Keratinocyte (primary cell): ENCODE results near the gene FTO. TPM values are rescaled to one million over a fixed set of nuclear protein-coding genes. Genes with fewer than 3 reads are reported as not detected.

Experiments used
- DNase-seq: peaks from one replicate; pipeline ENCODE4 v3.0.0-alpha.2; 2011; ENCODE audit warnings: low read depth, missing footprints, low spot score
- FAIRE-seq: peaks from 2 replicates; lab custom pipeline; 2011; peaks lifted over from hg19 to GRCh38; lab: Jason Lieb, UNC
- H2AFZ ChIP-seq: 2 replicates; pipeline ENCODE4 v1.6.0; 2012; ENCODE audit warnings: low read length, control low read depth, inconsistent platforms; ENCODE audit not compliant: control insufficient read depth
- H3K27ac ChIP-seq: 2 replicates; pipeline ENCODE4 v1.5.1; 2011; ENCODE audit warnings: low read length; ENCODE audit not compliant: control insufficient read depth, insufficient read depth
- H3K27me3 ChIP-seq: 3 replicates; pipeline ENCODE4 v1.6.0; 2011; ENCODE audit warnings: low read length; ENCODE audit not compliant: control insufficient read depth, insufficient read depth; ENCODE audit errors: extremely low read depth
- H3K36me3 ChIP-seq, 2 experiments: 2 replicates in 1 of 2; 3 replicates in 1 of 2; pipeline ENCODE4 v1.5.1; 2011; ENCODE audit warnings: low read length in 2 of 2, mild to moderate bottlenecking in 1 of 2; ENCODE audit not compliant: control insufficient read depth in 2 of 2, insufficient read depth in 2 of 2; ENCODE audit errors: extremely low read depth in 1 of 2
- H3K4me1 ChIP-seq: 3 replicates; pipeline ENCODE4 v1.5.1; 2011; ENCODE audit warnings: low read length; ENCODE audit not compliant: control insufficient read depth, insufficient read depth; ENCODE audit errors: extremely low read depth
- H3K4me2 ChIP-seq: 3 replicates; pipeline ENCODE4 v1.6.0; 2011; ENCODE audit warnings: low read depth, low read length; ENCODE audit not compliant: control insufficient read depth, insufficient read depth; ENCODE audit errors: extremely low read depth
- H3K4me3 ChIP-seq, 3 experiments: fragments of 200-600 bp in 1 of 3; sonication (generic) in 1 of 3; 2 replicates in 2 of 3; 3 replicates in 1 of 3; pipeline ENCODE4 v1.5.1; 2011 to 2016; ENCODE audit warnings: low read length in 3 of 3, mild to moderate bottlenecking in 3 of 3, control low read depth in 2 of 3, inconsistent platforms in 1 of 3, low read depth in 1 of 3, mixed read lengths in 1 of 3, mixed run types in 1 of 3, moderate library complexity in 1 of 3; ENCODE audit not compliant: control insufficient read depth in 2 of 3, insufficient read depth in 2 of 3; ENCODE audit errors: extremely low read depth in 1 of 3
- H3K79me2 ChIP-seq: 2 replicates; pipeline ENCODE4 v1.6.0; 2012; ENCODE audit warnings: low read length; ENCODE audit not compliant: control insufficient read depth, insufficient read depth
- H3K9ac ChIP-seq: 3 replicates; pipeline ENCODE4 v1.6.0; 2011; ENCODE audit warnings: low read length; ENCODE audit not compliant: control insufficient read depth, insufficient read depth; ENCODE audit errors: extremely low read depth
- H3K9me1 ChIP-seq: 3 replicates; pipeline ENCODE4 v1.6.0; 2011; ENCODE audit warnings: low read length; ENCODE audit not compliant: control insufficient read depth, insufficient read depth; ENCODE audit errors: extremely low read depth
- H3K9me3 ChIP-seq: 2 replicates; pipeline ENCODE4 v1.5.1; 2012; ENCODE audit warnings: low read depth, low read length; ENCODE audit not compliant: control insufficient read depth
- H4K20me1 ChIP-seq: 3 replicates; pipeline ENCODE4 v1.6.0; 2011; ENCODE audit warnings: low read length; ENCODE audit not compliant: control insufficient read depth, insufficient read depth; ENCODE audit errors: extremely low read depth
- CTCF ChIP-seq, 3 experiments: IDR thresholded peaks in 1 of 3; conservative IDR thresholded peaks in 1 of 3; optimal IDR thresholded peaks in 1 of 3; 2 replicates in 2 of 3; 3 replicates in 1 of 3; pipeline versions ENCODE3 to v1.5.1; 2011; ENCODE audit warnings: low read length in 3 of 3, mild to moderate bottlenecking in 3 of 3, moderate library complexity in 2 of 3, control low read depth in 1 of 3, inconsistent platforms in 1 of 3; ENCODE audit not compliant: insufficient read depth in 2 of 3; ENCODE audit errors: extremely low read depth in 1 of 3
- EZH2 ChIP-seq: IDR thresholded peaks from one replicate; pipeline ENCODE4 v1.6.1; 2012; ENCODE audit warnings: inconsistent platforms, mild to moderate bottlenecking, low read length, moderate library complexity
- dilution Hi-C: fragments of 300-500 bp; cut with MboI; formaldehyde crosslinking; loops from one replicate; pipeline ENCODE4 v1.7.0; 2020; ENCODE audit warnings: low sequenced_read_pairs; ENCODE audit not compliant: extremely low pct_ligation_motif_present
- polyA plus RNA-seq, 5 experiments: library from polyadenylated mRNA; depleted of rRNA in 3 of 5; stranded (reverse) in 3 of 5; stranded (forward) in 1 of 5; unstranded in 1 of 5; fragments of >200 nt; gene quantifications; 1 replicate in 1 of 5; 2 replicates in 3 of 5; 3 replicates in 1 of 5; pipeline versions ENCODE4 v1.2.1 to v1.2.3, GENCODE V29; 2011 to 2012; ENCODE audit warnings: missing spikeins in 2 of 5, low read depth in 1 of 5, low replicate concordance in 1 of 5

The FTO gene
- polyA plus RNA-seq, 1 donor (not counting 4 experiments of a cell fraction or from before 2014, with no cell fraction given): 56.4 TPM

- no peak for TF ChIP-seq CTCF (optimal IDR thresholded peaks at IDR 0.05 in 1 of 3, IDR thresholded peaks at IDR 0.05 in 1 of 3, conservative IDR thresholded peaks at IDR 0.05 in 1 of 3; ENCODE audit: extremely low read depth in 1 of 3, insufficient read depth in 2 of 3, low read length in 3 of 3)
- no peak for TF ChIP-seq EZH2
- H2AFZ ChIP-seq: no peak overlapping the region
- dilution Hi-C loops: no loop called here
- no peak overlapping the region for H3K27ac ChIP-seq
- no peaks in the 10 kb centered on the region for H3K27me3 ChIP-seq
- H3K4me1 ChIP-seq: peaks cover 10% of the 10 kb centered on the region
- no peaks in the 10 kb centered on the region for H3K9me1 ChIP-seq
- H3K9me3 ChIP-seq: no peaks in the 10 kb centered on the region
- H3K4me3 ChIP-seq: no peak overlapping the region
- no peak for DNase-seq
- no peaks in the 10 kb centered on the region for H3K79me2 ChIP-seq
- H3K9ac ChIP-seq: no peak overlapping the region
- no peak overlapping the region for H3K4me2 ChIP-seq
- no peak for FAIRE-seq
- H4K20me1 ChIP-seq: no peaks in the 10 kb centered on the region
- H3K36me3 ChIP-seq: no peaks in the 10 kb centered on the region
Observed at GRCh38 chr16:53986793-53987192, 282.8 kb downstream of the FTO start.

GRCh38 chr16:53988136-53988535 is 284.2 kb downstream of the FTO start:
- Histone ChIP-seq H3K27ac (no peak overlapping the region), H4K20me1 (no peaks in the 10 kb centered on the region), H3K4me1 (peaks cover 10% of the 10 kb centered on the region), H3K4me3 (no peak overlapping the region), H3K27me3 (no peaks in the 10 kb centered on the region), H3K4me2 (no peak overlapping the region), H3K79me2 (no peaks in the 10 kb centered on the region), H3K9ac (no peak overlapping the region), H3K9me3 (no peaks in the 10 kb centered on the region), H3K9me1 (no peaks in the 10 kb centered on the region), H3K36me3 (no peaks in the 10 kb centered on the region), H2AFZ (no peak overlapping the region)
- TF ChIP-seq EZH2: no peak
- TF ChIP-seq CTCF (optimal IDR thresholded peaks at IDR 0.05 in 1 of 3, IDR thresholded peaks at IDR 0.05 in 1 of 3, conservative IDR thresholded peaks at IDR 0.05 in 1 of 3; ENCODE audit: extremely low read depth in 1 of 3, insufficient read depth in 2 of 3, low read length in 3 of 3): no peak
- DNase-seq: no peak
- dilution Hi-C loops: no loop called here
- FAIRE-seq: no peak
